Upper lobe of right lung (tissue), 1 donor: ENCODE results near the gene SCRG1. TPM values are rescaled to one million over a fixed set of nuclear protein-coding genes. Genes with fewer than 3 reads are reported as not detected.

ENCODE experiments used
- ATAC-seq: fragments of 200-7000 bp; cut with Tn5 transposase; one replicate; pipeline ENCODE4 v1.9.1; 2020; ENCODE audit warnings: mild to moderate bottlenecking, moderate library complexity
- DNase-seq: peaks from one replicate; pipeline ENCODE4 v3.0.0-alpha.2; 2020
- H3K27ac ChIP-seq: fragments of 200-600 bp; one replicate; pipeline ENCODE4 v1.8.0; 2022
- H3K27me3 ChIP-seq: fragments of 200-600 bp; one replicate; pipeline ENCODE4 v1.8.0; 2022; ENCODE audit warnings: mild to moderate bottlenecking
- H3K36me3 ChIP-seq: fragments of 200-600 bp; one replicate; pipeline ENCODE4 v1.8.0; 2022
- H3K4me1 ChIP-seq: fragments of 200-600 bp; one replicate; pipeline ENCODE4 v1.8.0; 2022
- H3K4me3 ChIP-seq: fragments of 200-600 bp; one replicate; pipeline ENCODE4 v1.8.0; 2022; ENCODE audit warnings: mild to moderate bottlenecking
- H3K9me3 ChIP-seq: fragments of 200-600 bp; one replicate; pipeline ENCODE4 v1.8.0; 2022
- CTCF ChIP-seq: fragments of 200-600 bp; IDR thresholded peaks from one replicate; pipeline ENCODE4 v1.8.0; 2022; ENCODE audit warnings: antibody characterized with exemption
- intact Hi-C: fragments of 100-400 bp; cut with DNase I; formaldehyde crosslinking; loops from one replicate; pipeline ENCODE4 v1.11.0; 2022
- total RNA-seq: library from RNA; stranded (reverse); fragmentation: NEBNext Ultra II Directional; extraction: Animal tissue kit (Norgen Biotek cat#: 25700); gene quantifications from one replicate; pipeline ENCODE4 v1.2.1, GENCODE V29; 2021
- donor health status: DM: no; HTN: yes; CAD: no; lungs with severe emphysema.

SCRG1 gene
- total RNA-seq, 1 donor from 2014 or later = not detected

DNA sequence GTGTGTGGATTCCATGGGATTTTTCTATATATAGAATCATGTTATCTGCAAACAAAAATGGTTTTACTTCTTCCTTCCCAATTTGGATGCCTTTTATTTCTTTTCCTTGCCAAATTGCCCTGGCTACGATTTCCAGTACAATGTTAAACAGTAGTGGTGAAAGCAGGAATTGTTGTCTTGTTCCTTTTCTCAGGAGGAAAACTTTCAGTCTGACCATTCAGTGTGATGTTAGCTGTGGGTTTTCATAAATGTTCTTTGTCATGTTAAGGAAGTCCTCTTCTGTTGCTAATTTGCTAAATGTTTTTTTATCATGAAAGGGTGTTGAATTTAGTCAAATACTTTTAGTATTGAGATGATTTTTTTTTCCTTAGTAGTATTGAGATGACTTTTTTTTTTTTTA is 17.3 kb downstream of the SCRG1 start:
- H3K27me3 ChIP-seq = no peaks in the 10 kb centered on the region
- DNase-seq = no peak
- no peaks in the 10 kb centered on the region for H3K4me1 ChIP-seq
- TF ChIP-seq CTCF = no peak
- H3K9me3 ChIP-seq = no peaks in the 10 kb centered on the region
- intact Hi-C loops = no loop called here
- no peak for ATAC-seq
- H3K36me3 ChIP-seq = peaks cover 6% of the 10 kb centered on the region
- no peak overlapping the region for H3K27ac ChIP-seq
- H3K4me3 ChIP-seq = no peak overlapping the region

DNA sequence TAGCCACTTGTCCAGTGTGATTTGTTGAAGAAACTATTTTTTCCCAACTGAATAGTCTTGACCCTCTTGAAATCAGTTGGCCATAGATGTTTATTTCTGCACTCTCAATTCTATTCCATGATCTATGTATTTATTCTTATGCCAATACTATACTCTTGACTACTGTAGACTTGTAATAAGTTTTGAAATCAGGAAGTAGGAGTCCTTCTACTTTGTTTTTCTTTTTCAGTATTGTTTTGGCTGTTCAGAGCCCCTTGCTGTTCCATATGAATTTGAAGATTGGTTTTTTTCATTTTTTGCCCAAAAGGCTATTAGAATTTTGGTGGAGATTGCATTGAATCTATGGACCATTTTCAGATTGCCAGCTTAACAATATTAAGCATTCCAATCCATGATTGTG is 17.9 kb downstream of the SCRG1 start:
- Histone ChIP-seq H3K4me3 (no peak overlapping the region), H3K4me1 (no peaks in the 10 kb centered on the region), H3K27me3 (no peaks in the 10 kb centered on the region), H3K9me3 (no peaks in the 10 kb centered on the region), H3K36me3 (peaks cover 6% of the 10 kb centered on the region), H3K27ac (no peak overlapping the region)
- DNase-seq (no peak), ATAC-seq (no peak)
- intact Hi-C loops = no loop called here
- no peak for TF ChIP-seq CTCF

- Histone ChIP-seq H3K4me1 (no peaks in the 10 kb centered on the region), H3K9me3 (no peaks in the 10 kb centered on the region), H3K27me3 (no peaks in the 10 kb centered on the region), H3K4me3 (no peak overlapping the region), H3K27ac (no peak overlapping the region), H3K36me3 (peaks cover 6% of the 10 kb centered on the region)
- no peak for TF ChIP-seq CTCF
- intact Hi-C loops = no loop called here
- DNase-seq (no peak), ATAC-seq (no peak)
Measured at GRCh38 chr4:173379929-173380328, 19.0 kb downstream of the SCRG1 start.

- no peak for TF ChIP-seq CTCF
- H3K4me3 ChIP-seq = no peak overlapping the region
- intact Hi-C loops = no loop called here
- no peaks in the 10 kb centered on the region for H3K4me1 ChIP-seq
- DNase-seq = no peak
- H3K36me3 ChIP-seq = peaks cover 6% of the 10 kb centered on the region
- no peak for ATAC-seq
- H3K27ac ChIP-seq = no peak overlapping the region
- no peaks in the 10 kb centered on the region for H3K9me3 ChIP-seq
- H3K27me3 ChIP-seq = no peaks in the 10 kb centered on the region
Measured at GRCh38 chr4:173374588-173374987, 24.3 kb downstream of the SCRG1 start.

GRCh38 chr4:173371292-173372192 is 27.4 kb downstream of the SCRG1 start:
- intact Hi-C loops = no loop called here

More at GRCh38 chr4:173371292-173372192, 27.4 kb downstream of the SCRG1 start:
- DNase-seq = peak; percentile 84
- Histone ChIP-seq H3K4me1 (no peaks in the 10 kb centered on the region), H3K27ac (peak overlapping the region; percentile 80), H3K27me3 (no peaks in the 10 kb centered on the region), H3K9me3 (no peaks in the 10 kb centered on the region), H3K4me3 (peak overlapping the region; percentile 87), H3K36me3 (no peaks in the 10 kb centered on the region)
- peak; percentile 21 for ATAC-seq
- TF ChIP-seq CTCF = no peak
